HG03139 (cell line): ENCODE data around the gene MLLT10.
"Not testable (repeated sequence)": the region's sequence is repeated elsewhere in the genome, so short reads cannot be mapped to it uniquely, and the experiment has no call there.

Experiments used
- ATAC-seq: cut with Tn5 transposase; IDR thresholded peaks from one replicate; pipeline ENCODE4 v1.9.1; 2021; ENCODE audit not compliant: unreplicated experiment

MLLT10 gene

GRCh38 chr10:21628645-21629044 lies 94.6 kb downstream of the MLLT10 start:
- ATAC-seq: not testable (repeated sequence)

GRCh38 chr10:21634599-21635365 lies 100.8 kb downstream of the MLLT10 start:
- ATAC-seq: no peak

GRCh38 chr10:21637795-21638194 lies 103.8 kb downstream of the MLLT10 start:
- no peak for ATAC-seq

- no peak for ATAC-seq
These were observed 104.6 kb downstream of the MLLT10 start for GRCh38 chr10:21638681-21639080.

- no peak for ATAC-seq
These were observed 114.0 kb downstream of the MLLT10 start for GRCh38 chr10:21648040-21648439.

- no peak for ATAC-seq
These were observed 115.4 kb downstream of the MLLT10 start for GRCh38 chr10:21649454-21649872.

- no peak for ATAC-seq
These were observed 116.3 kb downstream of the MLLT10 start for GRCh38 chr10:21650353-21650752.

GRCh38 chr10:21655236-21655635 lies 121.2 kb downstream of the MLLT10 start:
- no peak for ATAC-seq

GRCh38 chr10:21655687-21656086 lies 121.7 kb downstream of the MLLT10 start:
- ATAC-seq: no peak

GRCh38 chr10:21661087-21661486 lies 127.1 kb downstream of the MLLT10 start:
- ATAC-seq: no peak

- no peak for ATAC-seq
These were observed 127.9 kb downstream of the MLLT10 start for GRCh38 chr10:21661935-21662334.

- no peak for ATAC-seq
These were observed 128.6 kb downstream of the MLLT10 start for GRCh38 chr10:21662635-21663034.

- no peak for ATAC-seq
These were observed 134.8 kb downstream of the MLLT10 start for GRCh38 chr10:21668831-21669230.

- ATAC-seq: no peak
These were observed 136.4 kb downstream of the MLLT10 start for GRCh38 chr10:21670391-21670790.

- ATAC-seq: no peak
These were observed 139.6 kb downstream of the MLLT10 start for GRCh38 chr10:21673668-21674067.

- ATAC-seq: no peak
These were observed 141.2 kb downstream of the MLLT10 start for GRCh38 chr10:21675157-21675796.

- ATAC-seq: no peak
These were observed 143.5 kb downstream of the MLLT10 start for GRCh38 chr10:21677551-21677950.

GRCh38 chr10:21681156-21681555 lies 147.1 kb downstream of the MLLT10 start:
- no peak for ATAC-seq

GRCh38 chr10:21687266-21688008 lies 153.4 kb downstream of the MLLT10 start:
- no peak for ATAC-seq

- ATAC-seq: no peak
These were observed 153.9 kb downstream of the MLLT10 start for GRCh38 chr10:21688009-21688332.

- ATAC-seq: no peak
These were observed 154.8 kb downstream of the MLLT10 start for GRCh38 chr10:21688870-21689269.

GRCh38 chr10:21689881-21690280 lies 155.8 kb downstream of the MLLT10 start:
- no peak for ATAC-seq
